Peyer's patch (tissue), 4 donors: ENCODE measurements around the gene GOLGA6L7. TPM values are rescaled to one million over a fixed set of nuclear protein-coding genes. Genes with fewer than 3 reads are reported as not detected.
A peak's percentile ranks its signal among the peaks of the same experiment; 100 is the strongest.
"Not testable (repeated sequence)": the region's sequence is repeated elsewhere in the genome, so short reads cannot be mapped to it uniquely, and the experiment has no call there.

Source experiments
- DNase-seq, 3 donors: peaks; one replicate each; pipeline ENCODE4 v3.0.0-alpha.2; 2017 to 2019
- H3K27ac ChIP-seq, 4 donors: fragments of 200-600 bp; sonication (generic); one replicate each; pipeline ENCODE4 v1.5.1; 2016 to 2019
- H3K27me3 ChIP-seq, 2 donors: fragments of 200-600 bp; sonication (generic); one replicate each; pipeline ENCODE4 v1.5.1; 2019
- H3K36me3 ChIP-seq, 3 donors: fragments of 200-600 bp; sonication (generic); one replicate each; pipeline ENCODE4 v1.5.1; 2016 to 2019
- H3K4me1 ChIP-seq, 4 donors: fragments of 200-600 bp; sonication (generic); one replicate each; pipeline ENCODE4 v1.5.1; 2016 to 2019
- H3K4me3 ChIP-seq, 4 donors: fragments of 200-600 bp; sonication (generic); 1 replicate in 3 of 4; 2 replicates in 1 of 4; pipeline ENCODE4 v1.5.1; 2016 to 2019; ENCODE audit warnings: mild to moderate bottlenecking in 1 of 4
- H3K9me3 ChIP-seq, 4 donors: fragments of 200-600 bp; sonication (generic); one replicate each; pipeline ENCODE4 v1.5.1; 2016 to 2019; ENCODE audit warnings: mild to moderate bottlenecking in 1 of 4
- POLR2A ChIP-seq, 2 donors: fragments of 450-650 bp; IDR thresholded peaks; one replicate each; pipeline ENCODE4 v1.5.1; 2017; ENCODE audit warnings: antibody characterized with exemption in 2 of 2, mild to moderate bottlenecking in 2 of 2, moderate library complexity in 2 of 2
- total RNA-seq, 4 donors: library from RNA; depleted of rRNA; stranded (reverse); fragments of >200 nt; gene quantifications; one replicate each; pipeline ENCODE4 v1.1.0, GENCODE V29; 2016
- TF ChIP-seq, protein P1 (sequence below), 6 experiments: fragments of 450-650 bp in 4 of 6; fragments of 200-600 bp in 2 of 6; sonication (generic) in 1 of 6; IDR thresholded peaks; one replicate each; pipeline ENCODE4 v1.5.1; 2017 to 2019; ENCODE audit warnings: antibody characterized with exemption in 6 of 6, mild to moderate bottlenecking in 3 of 6, moderate library complexity in 1 of 6

GOLGA6L7 gene
- total RNA-seq, 4 donors from 2014 or later = not detected

DNA sequence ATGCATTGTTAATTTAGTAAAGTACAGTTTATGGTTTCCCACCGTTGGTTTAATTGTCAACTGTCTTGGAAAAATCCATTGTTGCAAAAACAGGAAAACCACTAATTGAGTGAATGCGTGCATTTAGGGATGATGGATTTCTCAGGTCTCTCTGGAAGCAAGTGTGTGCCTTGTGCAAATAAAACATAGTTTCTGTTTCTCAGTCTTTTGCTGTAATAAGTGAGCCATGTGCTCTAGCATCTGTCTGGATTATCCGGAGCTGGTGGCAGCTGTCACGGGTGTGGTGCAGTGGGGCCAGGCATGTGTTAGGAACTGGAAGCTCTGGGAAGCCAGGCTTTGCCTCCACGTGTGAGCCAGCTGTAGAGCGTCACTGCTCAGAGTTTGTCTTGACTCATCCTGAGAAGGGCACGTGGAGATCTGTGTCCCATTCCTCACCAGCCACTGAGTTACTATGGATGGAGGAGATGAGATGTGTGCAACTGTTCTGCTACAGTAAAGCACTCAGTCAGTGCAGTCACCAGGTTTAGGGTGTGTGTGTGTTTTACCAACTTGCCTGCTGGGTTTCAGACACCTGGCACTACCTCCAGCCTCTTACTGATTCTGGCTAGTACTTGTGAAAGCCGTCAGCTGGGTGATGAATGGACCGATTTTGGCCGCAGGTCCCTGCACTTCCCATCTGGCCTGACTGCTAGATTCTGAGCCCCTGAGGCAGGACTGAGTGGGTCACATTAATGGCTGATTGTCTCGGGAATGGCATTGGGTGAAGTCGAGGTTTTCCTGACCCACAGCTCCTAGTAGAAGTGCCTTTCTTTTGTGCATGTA lies 44.6 kb upstream of the GOLGA6L7 start:
- Histone ChIP-seq H3K9me3 (no peaks in the 10 kb centered on the region), H3K36me3 (no peaks in the 10 kb centered on the region), H3K4me3 (no peak overlapping the region), H3K4me1 (no peaks in the 10 kb centered on the region), H3K27me3 (no peaks in the 10 kb centered on the region), H3K27ac (no peak overlapping the region)
- no peak for TF ChIP-seq POLR2A (IDR thresholded peaks at IDR 0.05)
- TF ChIP-seq, protein P1, sequence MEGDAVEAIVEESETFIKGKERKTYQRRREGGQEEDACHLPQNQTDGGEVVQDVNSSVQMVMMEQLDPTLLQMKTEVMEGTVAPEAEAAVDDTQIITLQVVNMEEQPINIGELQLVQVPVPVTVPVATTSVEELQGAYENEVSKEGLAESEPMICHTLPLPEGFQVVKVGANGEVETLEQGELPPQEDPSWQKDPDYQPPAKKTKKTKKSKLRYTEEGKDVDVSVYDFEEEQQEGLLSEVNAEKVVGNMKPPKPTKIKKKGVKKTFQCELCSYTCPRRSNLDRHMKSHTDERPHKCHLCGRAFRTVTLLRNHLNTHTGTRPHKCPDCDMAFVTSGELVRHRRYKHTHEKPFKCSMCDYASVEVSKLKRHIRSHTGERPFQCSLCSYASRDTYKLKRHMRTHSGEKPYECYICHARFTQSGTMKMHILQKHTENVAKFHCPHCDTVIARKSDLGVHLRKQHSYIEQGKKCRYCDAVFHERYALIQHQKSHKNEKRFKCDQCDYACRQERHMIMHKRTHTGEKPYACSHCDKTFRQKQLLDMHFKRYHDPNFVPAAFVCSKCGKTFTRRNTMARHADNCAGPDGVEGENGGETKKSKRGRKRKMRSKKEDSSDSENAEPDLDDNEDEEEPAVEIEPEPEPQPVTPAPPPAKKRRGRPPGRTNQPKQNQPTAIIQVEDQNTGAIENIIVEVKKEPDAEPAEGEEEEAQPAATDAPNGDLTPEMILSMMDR (IDR thresholded peaks at IDR 0.05) = no peak
- no peak for DNase-seq

DNA sequence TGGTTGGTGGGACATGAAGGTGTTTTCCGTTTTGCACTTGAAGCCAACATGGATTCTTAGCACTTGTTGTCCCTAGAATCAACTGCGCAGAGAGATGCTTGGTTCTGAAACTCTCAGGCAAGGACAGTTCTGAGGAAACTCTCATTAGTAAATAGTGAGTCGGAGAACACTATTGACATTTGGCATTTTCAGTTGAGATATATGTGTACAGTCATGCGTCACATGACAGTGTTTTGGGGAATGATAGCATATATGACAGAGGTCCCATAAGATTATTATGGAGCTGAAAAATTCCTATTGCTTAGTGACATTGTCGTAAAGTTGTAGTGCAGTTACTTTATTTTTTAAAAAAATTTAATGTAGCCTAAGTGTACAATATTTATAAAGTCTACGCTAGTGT lies 43.1 kb upstream of the GOLGA6L7 start:
- no peak overlapping the region for H3K4me3 ChIP-seq
- H3K36me3 ChIP-seq = no peaks in the 10 kb centered on the region
- H3K27ac ChIP-seq = peak overlapping the region in 2 of 4 donors; percentile 18 to 39
- H3K9me3 ChIP-seq = no peaks in the 10 kb centered on the region
- peaks cover 0 to 2% of the 10 kb centered on the region in 2 donors for H3K27me3 ChIP-seq
- peaks cover 0 to 4% (median 0%) of the 10 kb centered on the region in 4 donors for H3K4me1 ChIP-seq
- DNase-seq = no peak
- TF ChIP-seq, protein P1 (IDR thresholded peaks at IDR 0.05) = no peak
- no peak for TF ChIP-seq POLR2A (IDR thresholded peaks at IDR 0.05)

DNA sequence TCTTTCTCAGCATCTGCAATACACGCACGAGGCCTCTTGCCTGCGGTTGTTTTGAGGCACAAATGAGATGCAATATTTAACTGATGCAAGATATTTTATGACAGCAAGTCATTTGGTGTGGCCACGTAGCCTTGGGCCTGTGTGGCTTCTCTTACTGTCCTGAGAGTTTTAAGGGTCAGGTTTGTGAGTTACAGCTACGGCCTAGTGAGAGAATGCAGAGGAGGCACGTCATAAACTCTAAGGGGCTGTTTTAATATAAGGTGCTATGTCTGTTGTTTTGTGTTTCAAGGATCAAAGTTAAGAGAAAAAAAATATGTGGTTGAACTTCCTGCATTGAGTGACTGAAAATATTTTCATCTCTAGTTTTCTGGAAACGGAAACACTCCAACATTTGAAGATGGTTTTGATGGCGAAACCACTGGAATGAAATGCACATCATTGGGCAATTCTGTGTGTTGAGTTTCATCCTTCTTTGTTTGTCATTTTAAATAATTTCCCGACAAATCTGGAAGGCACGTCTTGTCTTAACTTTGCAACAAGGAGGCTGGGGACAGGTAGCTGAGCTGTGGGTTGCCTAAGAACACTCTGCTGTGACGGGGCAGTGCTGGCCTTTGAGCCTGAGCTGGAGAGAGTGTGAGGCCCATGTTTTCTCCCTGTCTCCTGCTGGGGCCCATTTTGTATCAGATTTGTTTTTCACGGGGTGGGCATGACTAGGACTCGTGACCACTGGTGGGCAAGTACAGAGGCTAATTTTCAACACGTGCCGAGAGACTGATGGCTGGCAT lies 42.5 kb upstream of the GOLGA6L7 start:
- Histone ChIP-seq H3K4me1 (peaks cover 0 to 7% (median 0%) of the 10 kb centered on the region in 4 donors), H3K4me3 (no peak overlapping the region), H3K27me3 (peaks cover 0 to 7% of the 10 kb centered on the region in 2 donors), H3K36me3 (no peaks in the 10 kb centered on the region), H3K9me3 (no peaks in the 10 kb centered on the region), H3K27ac (peak overlapping the region in 3 of 4 donors; percentile 37 to 57 (median 39))
- TF ChIP-seq, protein P1 (IDR thresholded peaks at IDR 0.05) = no peak
- no peak for TF ChIP-seq POLR2A (IDR thresholded peaks at IDR 0.05)
- DNase-seq = no peak

DNA sequence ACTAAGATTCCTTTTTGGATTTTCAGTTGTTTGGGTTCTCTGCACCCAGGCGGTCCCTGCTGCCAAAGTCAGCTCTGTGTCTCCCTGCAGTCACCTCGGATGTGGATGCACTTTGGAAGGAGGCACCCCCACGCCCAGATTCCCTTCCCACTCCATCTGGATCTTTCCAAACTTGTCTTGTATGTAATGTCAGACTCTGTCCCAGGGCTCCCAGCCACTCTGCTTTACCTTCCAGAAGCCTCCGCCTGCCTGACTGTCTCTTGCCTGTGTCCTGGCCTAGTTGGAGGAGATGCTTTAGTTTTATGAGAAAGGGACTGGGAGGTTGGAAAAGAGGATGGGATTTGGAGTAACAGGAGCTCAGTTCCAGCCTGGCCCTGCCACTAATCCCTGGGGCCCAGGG lies 41.8 kb upstream of the GOLGA6L7 start:
- H3K27ac ChIP-seq = peak overlapping the region in 3 of 4 donors; percentile 35 to 57 (median 37)
- DNase-seq, H3K36me3 ChIP-seq: not testable (repeated sequence)

DNA sequence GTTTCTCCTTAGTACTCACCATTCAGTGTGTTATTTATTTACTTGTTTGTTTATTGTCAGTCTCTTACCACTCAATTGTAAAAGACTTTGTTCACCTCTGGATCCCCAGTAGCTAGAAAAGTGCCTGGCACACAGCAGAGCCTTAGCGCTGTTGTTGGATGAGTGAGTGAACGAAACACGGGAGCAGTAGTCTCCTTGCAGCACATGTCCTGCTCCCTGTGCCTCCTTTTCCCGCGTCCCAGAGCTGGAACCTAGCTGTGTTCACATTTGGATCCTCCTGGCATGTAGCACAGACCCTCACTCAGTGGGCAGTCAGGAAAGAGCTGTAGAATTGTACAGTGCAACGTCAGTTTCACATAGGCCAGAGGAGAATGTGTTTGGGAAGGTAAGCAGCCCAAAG lies 41.4 kb upstream of the GOLGA6L7 start:
- peak overlapping the region in 2 of 4 donors; percentile 35 to 57 for H3K27ac ChIP-seq
- not testable (repeated sequence) for H3K4me3 ChIP-seq, H3K4me1 ChIP-seq, H3K27me3 ChIP-seq, H3K36me3 ChIP-seq, H3K9me3 ChIP-seq, DNase-seq

More for the DNA sequence above, 41.8 kb upstream of the GOLGA6L7 start:
- not testable (repeated sequence) for H3K9me3 ChIP-seq, H3K4me1 ChIP-seq, H3K4me3 ChIP-seq, H3K27me3 ChIP-seq

DNA sequence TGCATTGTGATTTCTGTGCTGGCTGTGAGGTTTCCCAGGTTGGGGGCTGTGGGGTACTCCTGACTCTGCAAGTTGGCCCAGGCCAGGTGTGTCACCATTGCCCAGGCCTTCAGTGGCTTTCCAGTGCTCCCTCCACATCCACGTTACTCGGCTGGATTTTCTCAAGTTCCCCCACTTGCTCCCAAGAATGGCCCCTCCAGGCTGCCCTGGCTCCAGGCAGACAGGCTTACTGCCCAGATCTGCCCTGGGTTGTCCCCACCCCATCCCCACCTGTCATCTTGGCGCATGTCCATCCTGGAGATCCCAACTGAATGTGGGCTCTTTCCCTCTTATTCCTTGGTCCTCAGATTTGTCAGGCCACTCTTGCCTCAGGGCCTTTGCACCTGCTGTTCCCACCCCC lies 40.9 kb upstream of the GOLGA6L7 start:
- no peak for DNase-seq
- TF ChIP-seq POLR2A (IDR thresholded peaks at IDR 0.05) = no peak
- TF ChIP-seq, protein P1 (IDR thresholded peaks at IDR 0.05) = no peak
- Histone ChIP-seq H3K27me3 (peaks cover 0 to 7% of the 10 kb centered on the region in 2 donors), H3K36me3 (no peaks in the 10 kb centered on the region), H3K9me3 (no peaks in the 10 kb centered on the region), H3K27ac (peak overlapping the region in 1 of 4 donors; percentile 57), H3K4me3 (no peak overlapping the region), H3K4me1 (peaks cover 0 to 7% (median 0%) of the 10 kb centered on the region in 4 donors)
